HG02870 (cell line): ENCODE results near the gene ISG15.
"Not testable (repeated sequence)": the region's sequence is repeated elsewhere in the genome, so short reads cannot be mapped to it uniquely, and the experiment has no call there.

Experiments used
- ATAC-seq: cut with Tn5 transposase; IDR thresholded peaks from one replicate; pipeline ENCODE4 v1.9.1; 2021; ENCODE audit warnings: mild to moderate bottlenecking, moderate library complexity; ENCODE audit not compliant: unreplicated experiment

Gene ISG15

DNA sequence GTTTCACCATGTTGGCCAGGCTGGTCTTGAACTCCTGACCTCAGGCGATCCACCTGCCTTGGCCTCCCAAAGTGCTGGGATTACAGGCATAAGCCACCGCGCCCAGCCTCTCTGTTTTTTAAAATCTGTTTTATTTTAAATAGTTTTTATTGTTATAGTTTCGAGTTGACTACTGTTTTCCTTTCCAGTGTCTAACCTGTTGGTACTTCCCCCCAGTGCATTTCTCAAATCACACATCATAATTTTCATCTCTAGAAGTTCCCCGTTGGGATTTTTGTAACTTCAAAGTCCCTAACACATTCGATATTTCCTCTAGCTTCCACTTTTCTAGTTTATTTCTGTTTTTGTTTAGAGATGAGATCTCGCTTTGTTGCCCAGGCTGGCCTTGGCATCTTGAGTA, 20.9 kb upstream of the ISG15 start:
- no peak for ATAC-seq

DNA sequence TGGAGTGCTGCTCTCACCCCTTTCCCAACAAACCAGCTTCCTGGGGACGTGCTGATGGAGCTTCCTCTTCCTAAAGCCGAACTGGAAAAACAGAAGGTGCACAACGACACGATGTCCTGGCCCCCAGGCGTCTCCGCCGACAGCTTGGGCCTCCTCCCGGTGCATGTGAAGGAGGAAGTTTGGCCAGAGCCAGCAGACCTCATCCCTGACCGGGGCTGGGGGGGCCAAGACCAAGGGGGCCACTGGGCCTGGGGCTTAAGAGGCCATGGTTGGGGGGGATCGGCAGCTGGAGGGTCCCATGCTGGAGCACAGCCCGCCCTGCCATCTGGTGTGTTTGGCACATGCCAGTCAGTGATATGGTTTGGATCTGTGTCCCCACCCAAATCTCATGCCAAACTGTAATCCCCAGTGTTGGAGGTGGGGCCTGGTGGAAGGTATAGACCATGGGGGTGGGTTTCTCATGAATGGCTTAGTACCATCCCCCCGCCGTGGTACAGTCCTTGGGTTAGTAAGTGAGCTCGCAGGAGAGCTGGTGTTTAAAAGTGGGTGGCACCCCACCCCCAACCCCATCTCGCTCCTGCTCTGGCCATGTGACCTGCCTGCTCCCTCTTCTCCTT, 19.8 kb upstream of the ISG15 start:
- no peak for ATAC-seq

GRCh38 chr1:994546-994945, 18.8 kb upstream of the ISG15 start:
- not testable (repeated sequence) for ATAC-seq

DNA sequence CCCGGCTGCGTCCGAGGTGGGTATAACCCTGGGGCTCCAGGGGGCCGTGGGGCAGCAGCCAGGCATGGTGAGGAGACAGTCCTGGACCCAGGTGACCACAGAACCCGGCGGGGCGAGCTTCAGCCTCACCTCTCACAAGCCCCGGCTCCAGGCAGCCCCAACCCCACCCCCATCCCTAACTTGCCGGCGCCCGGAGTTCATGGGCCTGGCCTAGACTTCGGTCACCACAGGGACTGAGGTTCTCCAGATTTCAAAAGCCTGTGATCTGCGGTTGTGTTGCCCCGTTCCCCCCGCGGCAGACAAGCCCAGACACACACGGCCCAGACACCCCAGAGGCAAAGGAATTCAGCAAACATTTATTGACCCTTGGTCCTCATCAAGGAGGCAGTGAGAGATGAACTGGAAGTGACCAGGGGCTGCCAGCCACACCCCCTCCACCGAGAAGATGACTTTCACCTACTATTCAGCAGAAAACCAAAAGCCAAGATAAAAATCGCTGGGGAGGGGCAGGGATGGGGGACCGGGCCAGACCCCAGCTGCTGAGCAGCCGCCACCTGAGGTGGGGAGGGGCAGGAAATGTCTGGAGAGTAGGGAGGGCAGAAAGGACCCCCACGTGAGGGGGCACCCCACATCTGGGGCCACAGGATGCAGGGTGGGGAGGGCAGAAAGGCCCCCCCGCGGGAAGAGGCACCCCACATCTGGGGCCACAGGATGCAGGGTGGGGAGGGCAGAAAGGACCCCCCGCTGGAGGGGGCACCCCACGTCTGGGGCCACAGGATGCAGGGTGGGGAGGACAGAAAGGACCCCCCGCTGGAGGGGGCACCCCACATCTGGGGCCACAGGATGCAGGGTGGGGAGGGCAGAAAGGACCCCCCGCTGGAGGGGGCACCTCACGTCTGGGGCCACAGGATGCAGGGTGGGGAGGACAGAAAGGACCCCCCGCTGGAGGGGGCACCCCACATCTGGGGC, 17.3 kb upstream of the ISG15 start:
- no peak for ATAC-seq

DNA sequence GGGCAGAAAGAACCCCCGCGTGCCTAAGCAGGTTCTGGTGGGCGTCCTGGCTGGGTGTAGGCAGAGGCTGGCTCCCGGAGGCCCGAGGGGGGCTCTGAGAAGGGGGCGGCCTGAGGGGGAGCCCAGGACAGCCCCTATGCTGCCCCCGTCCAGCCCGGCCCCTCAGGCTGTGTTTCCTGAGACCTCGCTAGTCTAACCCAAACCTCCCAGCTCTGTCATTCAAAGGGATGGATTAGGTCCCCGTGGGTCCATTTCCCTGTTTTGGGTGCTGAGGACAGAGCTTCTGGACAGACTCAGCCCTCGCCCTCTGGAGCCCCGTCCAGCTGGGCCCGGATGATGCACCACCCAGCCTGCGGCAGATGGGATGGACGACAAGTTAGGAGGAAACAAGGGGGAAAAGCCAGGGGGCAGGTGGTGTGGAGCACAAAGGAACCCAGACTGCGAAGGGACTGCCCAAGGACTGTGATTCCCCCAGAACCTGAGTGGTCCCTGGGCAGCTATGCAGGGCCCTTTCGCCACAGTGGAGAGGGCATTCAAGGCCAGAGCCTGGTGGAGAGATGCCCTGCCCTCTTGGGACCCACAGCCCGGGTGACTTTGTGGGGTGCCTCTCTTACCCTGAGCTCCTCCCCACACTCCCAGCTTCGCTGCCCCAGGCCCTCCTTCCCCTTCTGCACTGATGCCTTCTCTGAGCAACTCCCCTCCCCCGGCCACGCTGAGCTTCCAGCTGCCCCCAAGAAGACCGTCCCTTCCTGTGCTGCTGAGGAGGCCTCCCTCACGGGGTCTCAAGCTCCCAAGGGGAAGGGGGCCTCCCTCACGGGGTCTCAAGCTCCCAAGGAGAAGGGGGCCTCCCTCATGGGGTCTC, 16.2 kb upstream of the ISG15 start:
- ATAC-seq = no peak

DNA sequence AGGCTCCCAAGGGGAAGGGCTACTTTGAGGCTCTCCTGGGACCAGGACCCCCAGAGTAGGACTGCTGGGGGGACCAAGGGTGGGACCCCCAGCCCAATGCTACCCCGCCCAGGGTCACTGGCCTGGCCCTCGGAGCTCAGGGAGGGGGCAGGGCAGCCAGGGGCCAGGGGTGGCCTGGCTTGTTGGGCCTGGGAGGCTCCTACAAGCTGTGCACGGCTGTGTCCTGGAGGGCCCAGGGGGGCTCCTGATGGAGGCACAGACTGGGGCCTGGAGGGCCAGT, 15.6 kb upstream of the ISG15 start:
- ATAC-seq = no peak

DNA sequence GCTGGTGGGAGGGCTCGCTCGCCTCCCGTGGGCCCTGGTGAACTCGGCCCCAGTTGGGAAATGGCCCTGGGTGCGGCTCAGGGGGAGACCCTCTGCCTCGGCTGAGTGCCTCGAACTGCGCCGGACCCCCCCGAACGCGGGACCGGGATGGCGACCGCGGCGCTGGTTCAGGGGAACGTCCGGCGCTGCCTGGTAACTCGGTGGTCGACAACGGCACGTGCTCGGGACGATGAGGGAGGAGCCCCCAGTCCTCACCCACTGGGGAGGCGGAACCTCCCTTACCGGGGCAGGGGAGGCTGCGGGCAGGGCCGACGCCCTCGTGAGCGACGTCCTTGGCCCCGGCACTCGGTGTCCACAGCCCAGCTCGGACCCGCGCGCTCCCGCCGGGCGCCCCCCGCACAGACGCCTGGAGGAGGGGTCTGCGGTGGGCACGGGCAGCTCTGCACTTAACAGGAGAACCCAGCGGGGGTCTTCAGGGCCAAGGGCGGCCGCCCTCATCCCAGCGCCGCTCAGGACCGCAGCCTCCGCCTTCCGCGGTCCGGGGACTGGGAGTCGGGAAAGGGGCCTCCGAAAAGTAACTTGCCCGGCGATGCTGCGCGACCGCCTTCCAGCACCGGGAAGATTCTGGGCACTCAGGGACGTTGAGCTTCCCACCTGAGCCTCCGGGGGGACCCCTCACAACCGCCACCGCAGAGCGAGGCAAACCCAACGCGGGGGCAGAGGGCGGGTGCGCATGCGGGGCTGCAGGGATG, 15.1 kb upstream of the ISG15 start:
- no peak for ATAC-seq

GRCh38 chr1:998745-998994, 14.6 kb upstream of the ISG15 start:
- ATAC-seq = no peak

GRCh38 chr1:998995-999724, 14.1 kb upstream of the ISG15 start:
- no peak for ATAC-seq

DNA sequence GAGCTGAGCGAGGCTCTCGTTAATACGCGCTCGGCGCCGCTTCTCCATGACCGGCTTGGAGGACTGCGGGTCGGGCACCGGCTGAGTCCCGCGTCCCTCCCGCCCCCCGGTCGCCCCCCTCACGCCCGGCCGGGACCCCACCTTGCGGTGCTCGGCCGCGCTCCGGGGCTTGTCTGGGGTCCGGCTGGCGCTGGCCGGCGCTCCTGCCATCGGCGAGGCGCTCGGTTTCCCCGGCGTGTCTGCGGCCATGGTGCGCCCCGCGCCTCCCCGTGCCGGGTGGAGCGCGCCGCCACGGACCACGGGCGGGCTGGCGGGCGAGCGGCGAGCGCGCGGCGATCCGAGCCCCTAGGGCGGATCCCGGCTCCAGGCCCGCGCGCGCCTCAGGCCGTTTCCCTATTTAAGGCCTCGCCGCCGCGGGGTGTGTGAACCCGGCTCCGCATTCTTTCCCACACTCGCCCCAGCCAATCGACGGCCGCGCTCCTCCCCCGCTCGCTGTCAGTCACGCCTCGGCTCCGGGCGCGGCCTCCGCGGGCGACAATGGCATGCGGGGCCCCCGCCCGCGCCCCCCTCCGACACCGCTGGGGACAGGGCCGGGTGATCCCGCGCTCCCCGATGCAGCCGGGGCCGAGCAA, 13.5 kb upstream of the ISG15 start, which contains the start of gene HES4:
Gene HES4 (minus strand): TSS at position 373 of the 632 bp plus-strand sequence. CDS start 124 bp downstream, at position 249.
- no peak for ATAC-seq

- ATAC-seq = no peak
These were observed 12.8 kb upstream of the ISG15 start for GRCh38 chr1:1000357-1001056.

- ATAC-seq = no peak
These were observed 12.1 kb upstream of the ISG15 start for GRCh38 chr1:1001057-1001783.

GRCh38 chr1:1003618-1004419, 9.5 kb upstream of the ISG15 start:
- no peak for ATAC-seq

- no peak for ATAC-seq
These were observed 8.9 kb upstream of the ISG15 start for GRCh38 chr1:1004420-1004779.

DNA sequence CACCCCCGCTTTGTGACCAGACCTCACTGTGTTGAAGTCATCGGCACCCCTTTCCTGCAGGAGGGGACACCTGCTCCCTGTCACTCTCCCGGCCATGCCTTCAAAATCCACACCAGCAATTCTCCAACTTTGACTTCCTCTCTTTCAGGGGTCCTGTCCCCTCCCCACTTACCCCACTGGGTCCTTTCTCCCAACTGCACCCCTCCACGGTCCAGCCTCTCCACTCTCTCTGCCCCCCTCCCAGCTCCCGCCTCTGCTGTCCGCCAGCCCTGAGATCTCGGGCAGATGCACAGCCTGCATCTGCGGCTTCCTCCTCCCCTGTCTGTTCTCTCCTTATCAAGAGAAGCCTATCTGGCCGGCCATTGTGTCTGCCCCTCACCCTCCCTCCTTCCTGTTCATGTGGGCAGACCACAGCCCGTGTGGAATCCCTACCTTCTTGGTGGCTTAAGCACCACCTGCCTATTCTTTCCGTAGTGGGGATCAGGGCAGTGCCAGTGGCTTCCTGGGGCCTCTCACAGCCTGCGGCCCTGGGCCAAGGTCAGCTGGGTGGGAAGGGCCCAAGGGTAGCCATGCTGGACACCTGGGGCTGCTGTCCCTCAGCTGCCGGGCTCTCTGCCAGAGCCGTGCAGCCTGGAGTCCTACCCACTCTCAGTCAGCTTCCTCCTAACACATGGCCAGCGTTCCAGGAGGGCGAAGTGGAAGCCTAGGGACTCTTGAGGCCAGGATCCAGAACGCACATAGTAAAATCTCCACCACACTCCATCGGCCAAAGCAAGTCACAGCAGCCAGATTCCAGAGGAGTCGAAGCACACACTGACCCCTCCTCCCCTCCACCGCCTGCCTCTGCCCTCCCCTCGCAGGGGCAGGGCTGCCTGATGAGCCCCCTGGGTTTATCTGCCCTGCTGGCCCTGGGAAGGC, 8.3 kb upstream of the ISG15 start:
- no peak for ATAC-seq

DNA sequence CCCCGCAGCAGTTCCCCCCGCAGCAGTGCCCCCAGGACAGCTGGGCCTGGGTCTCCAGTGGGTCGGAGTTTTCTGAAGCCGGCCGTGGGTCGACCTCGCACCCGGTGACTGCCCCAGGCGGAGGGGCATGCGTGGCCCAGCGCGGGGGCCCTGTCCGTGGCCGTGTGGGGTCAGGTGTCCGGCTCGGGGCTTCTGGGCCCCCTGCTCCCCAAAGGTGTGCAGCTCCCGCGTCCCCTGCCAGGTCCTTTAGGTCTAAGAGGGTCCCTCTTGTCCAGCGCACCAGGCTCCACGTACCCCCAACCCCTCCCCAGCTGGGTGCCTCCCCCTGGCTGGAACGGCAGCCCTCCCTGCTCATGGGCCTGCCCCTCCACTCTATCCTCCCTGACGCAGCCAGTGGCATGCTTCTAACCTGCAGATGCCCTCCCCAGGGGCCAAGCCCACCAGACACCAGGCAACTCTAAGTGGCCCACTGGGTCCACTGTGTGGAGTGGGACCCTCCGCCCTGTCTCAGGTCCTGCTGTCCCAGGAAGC, 7.5 kb upstream of the ISG15 start:
- ATAC-seq = no peak
